Measurements from ENCODE around the gene ZFAND3.
"Not testable (repeated sequence)": the region's sequence is repeated elsewhere in the genome, so short reads cannot be mapped to it uniquely, and the experiment has no call there.

Gene ZFAND3

GRCh38 chr6:37865504-37865903 is 46.0 kb downstream of the ZFAND3 start:
- DNase-seq (ENCODE audit: low read depth), result no peak

DNA sequence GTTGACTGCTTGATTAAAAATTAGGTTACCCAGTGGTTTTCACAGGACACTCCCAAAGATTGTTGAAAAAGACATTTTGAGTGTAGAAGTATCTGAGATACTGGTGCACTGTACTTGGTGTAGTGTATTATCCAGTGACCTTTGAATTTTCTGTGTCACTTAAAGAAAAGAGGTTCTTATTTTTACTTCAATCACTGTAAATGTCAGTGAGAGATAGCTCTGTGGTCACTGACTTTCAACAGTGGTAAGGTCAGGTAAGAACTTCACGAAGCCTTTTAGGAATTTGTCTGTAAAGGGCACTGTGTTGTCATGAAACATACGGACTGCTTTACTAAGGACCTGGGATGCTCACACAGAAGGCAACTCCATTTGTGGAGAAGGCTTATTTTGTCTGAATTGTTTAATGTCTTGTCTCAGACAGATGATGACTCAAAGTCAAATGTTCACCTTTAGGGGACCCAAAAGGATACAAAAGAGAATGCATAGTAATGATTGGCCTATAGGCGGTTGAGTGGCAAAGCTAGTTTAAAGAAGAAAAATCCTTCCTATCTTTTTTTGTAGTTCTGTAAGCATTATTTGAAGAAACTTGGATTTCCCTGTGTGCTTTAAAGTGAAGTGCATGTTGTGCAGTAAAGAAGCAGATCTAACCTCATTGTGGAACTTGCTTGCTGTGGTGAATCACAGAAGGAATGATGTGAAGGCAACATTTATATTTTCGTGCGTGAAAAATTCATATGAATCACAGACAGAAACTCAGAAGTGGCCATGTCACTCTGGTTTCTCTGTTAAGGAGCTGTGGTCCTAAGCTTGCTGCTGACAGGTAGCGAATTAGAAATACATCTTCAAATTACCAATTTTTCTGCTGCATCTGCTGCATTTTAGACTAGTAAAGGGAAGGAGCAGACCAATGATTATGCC is 47.3 kb downstream of the ZFAND3 start:
- DNase-seq (ENCODE audit: low read depth), result no peak

- DNase-seq (ENCODE audit: low read depth), result no peak
Observed at GRCh38 chr6:37867756-37868446, 48.4 kb downstream of the ZFAND3 start.

DNA sequence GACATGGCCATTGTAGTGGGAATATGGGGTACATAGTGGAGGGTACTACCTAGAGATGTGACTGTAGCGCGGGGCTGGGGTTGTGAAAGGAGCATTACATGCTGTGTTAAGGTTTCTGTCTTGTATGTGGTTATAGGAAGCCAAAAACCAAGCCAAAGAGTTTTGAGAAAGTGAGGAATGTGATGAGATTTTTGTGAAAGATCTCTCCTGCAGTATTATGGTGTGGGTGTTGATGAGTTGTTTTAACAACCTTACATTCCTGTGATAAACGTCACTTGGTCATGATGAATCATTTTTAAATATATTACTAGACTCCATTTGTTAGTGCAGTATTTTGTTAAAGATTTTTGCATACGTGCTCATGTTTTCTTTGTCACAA is 48.9 kb downstream of the ZFAND3 start:
- no peak for DNase-seq (ENCODE audit: low read depth)

- DNase-seq (ENCODE audit: low read depth), result no peak
Observed at GRCh38 chr6:37871616-37872372, 52.3 kb downstream of the ZFAND3 start.

- DNase-seq (ENCODE audit: low read depth), result no peak
Observed at GRCh38 chr6:37872373-37872745, 52.8 kb downstream of the ZFAND3 start.

DNA sequence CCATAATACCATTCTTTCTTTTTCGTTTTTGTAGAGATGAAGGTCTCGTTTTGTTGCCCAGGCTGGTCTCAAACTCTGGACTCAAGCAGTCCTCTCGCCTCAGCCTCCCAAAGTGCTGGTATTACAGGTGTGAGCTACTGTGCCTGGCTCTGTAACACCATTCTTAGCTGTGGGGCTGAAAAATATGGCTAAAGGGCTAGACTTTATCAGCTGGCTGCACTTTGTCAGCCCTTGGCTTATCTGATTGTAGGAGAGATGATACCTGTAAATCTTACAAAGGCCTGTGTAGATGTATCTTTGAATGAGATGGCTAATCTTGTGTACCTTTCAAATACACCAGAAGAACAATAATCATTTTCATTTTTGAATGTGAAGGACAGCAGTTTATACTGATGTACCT is 55.2 kb downstream of the ZFAND3 start:
- DNase-seq (ENCODE audit: low read depth), result no peak

DNA sequence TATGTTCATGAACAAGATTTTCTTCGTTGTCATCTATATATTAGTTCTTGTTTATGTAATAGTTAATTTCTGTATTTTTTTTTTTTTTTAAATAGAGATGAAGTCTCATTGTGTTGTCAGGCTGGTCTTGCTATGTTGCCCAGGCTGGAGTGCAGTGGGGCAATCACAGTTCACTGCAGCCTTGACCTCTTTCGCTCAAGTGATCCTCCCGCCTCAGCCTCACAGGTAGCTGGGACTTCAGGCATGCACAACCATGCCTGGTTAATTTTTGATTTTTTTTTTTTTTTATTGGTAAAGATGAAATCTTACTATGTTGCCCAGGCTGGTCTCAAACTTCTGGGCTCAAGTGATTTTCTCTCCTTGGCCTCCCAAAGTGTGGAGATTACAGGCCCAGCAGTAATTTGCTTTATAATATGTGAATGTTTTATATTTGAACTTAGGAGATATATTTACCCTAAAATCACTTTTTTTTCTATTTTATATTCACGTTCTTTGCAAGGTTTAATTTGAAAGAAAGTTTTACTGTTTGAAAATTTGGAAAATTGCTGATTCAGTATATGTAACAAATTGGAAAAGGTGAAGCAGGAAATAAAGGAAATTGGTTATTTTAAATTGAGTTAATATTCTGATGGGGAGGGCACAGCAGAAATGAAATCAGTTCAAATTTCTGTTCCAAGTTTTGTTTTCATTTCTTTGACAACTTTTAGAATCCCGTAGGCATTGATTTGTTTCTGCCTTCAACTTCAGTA is 56.2 kb downstream of the ZFAND3 start:
- no peak for DNase-seq (ENCODE audit: low read depth)

DNA sequence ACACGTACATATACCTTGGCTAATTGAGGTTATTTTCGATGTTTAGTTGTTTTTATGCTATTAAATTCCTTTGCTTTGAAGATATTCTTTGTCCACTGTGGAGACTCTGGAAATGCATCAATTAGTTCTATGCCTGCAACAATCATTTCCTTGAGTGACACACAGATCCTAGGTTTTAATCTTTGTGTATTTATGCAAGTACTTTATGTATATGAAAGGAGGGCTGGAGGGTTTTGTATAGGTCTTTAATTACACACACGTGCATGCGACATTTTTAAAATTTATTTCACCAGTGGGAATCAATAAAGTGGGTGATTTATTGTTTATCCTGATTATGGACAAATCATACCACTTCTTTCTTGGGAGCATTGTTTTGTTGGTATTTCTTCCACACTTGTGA is 57.3 kb downstream of the ZFAND3 start:
- no peak for DNase-seq (ENCODE audit: low read depth)

- DNase-seq (ENCODE audit: low read depth), result no peak
Observed at GRCh38 chr6:37877373-37878149, 58.0 kb downstream of the ZFAND3 start.

GRCh38 chr6:37878150-37878710 is 58.7 kb downstream of the ZFAND3 start:
- no peak for DNase-seq (ENCODE audit: low read depth)

- DNase-seq (ENCODE audit: low read depth), result not testable (repeated sequence)
Observed at GRCh38 chr6:37880602-37881001, 61.1 kb downstream of the ZFAND3 start.

DNA sequence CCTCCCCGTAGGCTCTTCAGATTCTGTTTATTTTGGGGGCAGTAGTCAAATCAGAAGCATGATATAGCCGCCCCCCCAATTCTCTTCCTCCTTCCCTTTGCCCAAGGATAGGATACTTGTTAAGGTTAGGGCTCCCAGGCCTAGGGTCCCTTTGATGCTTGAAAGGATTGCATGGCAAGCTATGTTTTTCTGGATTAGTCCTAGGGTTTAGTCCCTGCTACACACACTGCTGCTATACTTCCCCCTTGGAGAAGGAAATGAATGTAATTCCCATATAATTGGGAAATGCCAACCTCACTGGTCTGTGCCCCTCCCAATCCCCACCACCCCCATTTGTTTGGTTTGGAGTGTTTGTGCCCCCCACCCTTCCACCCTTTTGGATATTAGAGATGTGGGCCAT is 62.8 kb downstream of the ZFAND3 start:
- DNase-seq (ENCODE audit: low read depth), result no peak

- DNase-seq (ENCODE audit: low read depth), result no peak
Observed at GRCh38 chr6:37882724-37883413, 63.3 kb downstream of the ZFAND3 start.

DNA sequence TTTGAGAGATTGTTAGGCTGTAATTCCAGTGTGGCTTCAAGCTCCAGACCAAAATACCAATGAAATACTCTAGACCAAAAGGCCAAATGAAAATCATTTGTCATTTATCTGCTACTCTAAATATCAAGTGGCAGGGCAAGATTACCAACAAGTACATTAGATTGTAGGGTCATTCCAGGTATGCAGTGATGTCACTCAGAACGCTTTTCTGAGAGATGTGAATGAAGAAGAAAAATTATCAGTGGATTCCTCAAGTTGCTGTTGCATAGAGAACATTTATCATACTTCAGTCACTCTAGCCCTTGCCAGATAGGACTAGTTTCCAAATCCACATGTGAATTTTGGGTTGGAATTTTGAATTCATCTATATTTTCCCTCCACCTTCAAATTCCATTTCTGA is 65.0 kb downstream of the ZFAND3 start:
- DNase-seq (ENCODE audit: low read depth), result no peak

- DNase-seq (ENCODE audit: low read depth), result no peak
Observed at GRCh38 chr6:37889051-37889450, 69.5 kb downstream of the ZFAND3 start.

GRCh38 chr6:37889486-37889885 is 70.0 kb downstream of the ZFAND3 start:
- DNase-seq (ENCODE audit: low read depth), result no peak

DNA sequence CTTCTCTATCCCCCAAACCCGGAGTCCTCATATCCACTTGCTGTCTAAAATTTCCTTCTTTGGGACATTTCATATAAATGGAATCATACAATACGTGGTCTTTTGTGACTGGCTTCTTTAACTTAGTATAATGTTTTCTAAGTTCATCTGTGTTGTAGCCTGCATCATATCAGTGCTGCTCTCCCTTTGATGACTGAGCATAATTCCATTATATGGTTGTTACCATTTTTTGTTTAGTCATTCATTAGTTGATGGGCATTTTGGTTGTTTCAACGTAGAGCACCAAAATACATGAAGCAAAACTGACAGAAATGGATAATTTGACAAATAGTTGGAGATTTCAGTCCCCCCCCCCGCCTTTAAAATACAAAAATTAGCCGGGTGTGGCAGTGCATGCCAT is 71.5 kb downstream of the ZFAND3 start:
- DNase-seq (ENCODE audit: low read depth), result no peak

- DNase-seq (ENCODE audit: low read depth), result no peak
Observed at GRCh38 chr6:37893257-37893656, 73.7 kb downstream of the ZFAND3 start.

GRCh38 chr6:37893734-37894133 is 74.2 kb downstream of the ZFAND3 start:
- DNase-seq (ENCODE audit: low read depth), result not testable (repeated sequence)
